ENCODE results near the gene IRF5. TPM values are rescaled to one million over a fixed set of nuclear protein-coding genes. Genes with fewer than 3 reads are reported as not detected.

Gene IRF5
- polyA plus RNA-seq, 1 donor (not counting 4 experiments of a cell fraction or from before 2014, with no cell fraction given), result 0.88 TPM

GRCh38 chr7:128888756-128889095, 49.0 kb upstream of the IRF5 start:
- H3K9me1 ChIP-seq (ENCODE audit: control insufficient read depth, extremely low read depth, insufficient read depth, low read length), result no peaks in the 10 kb centered on the region
- no peak overlapping the region for H3K9ac ChIP-seq (ENCODE audit: control insufficient read depth, extremely low read depth, insufficient read depth, low read length)
- no peaks in the 10 kb centered on the region for H3K36me3 ChIP-seq (ENCODE audit: control insufficient read depth in 2 of 2, extremely low read depth in 1 of 2, insufficient read depth in 2 of 2, low read length in 2 of 2)
- no peak for DNase-seq (ENCODE audit: low read depth, low spot score)
- H4K20me1 ChIP-seq (ENCODE audit: control insufficient read depth, extremely low read depth, insufficient read depth, low read length), result no peaks in the 10 kb centered on the region
- no peak overlapping the region for H3K27ac ChIP-seq (ENCODE audit: control insufficient read depth, insufficient read depth, low read length)
- peaks cover 2% of the 10 kb centered on the region for H3K9me3 ChIP-seq (ENCODE audit: control insufficient read depth, low read depth, low read length)
- no peak overlapping the region for H3K4me2 ChIP-seq (ENCODE audit: control insufficient read depth, extremely low read depth, insufficient read depth, low read depth, low read length)
- dilution Hi-C loops (cut with MboI; ENCODE audit: extremely low pct_ligation_motif_present, low sequenced_read_pairs), result no loop called here
- peaks cover 25% of the 10 kb centered on the region for H3K4me1 ChIP-seq (ENCODE audit: control insufficient read depth, extremely low read depth, insufficient read depth, low read length)
- H3K27me3 ChIP-seq (ENCODE audit: control insufficient read depth, extremely low read depth, insufficient read depth, low read length), result no peaks in the 10 kb centered on the region
- no peak for TF ChIP-seq EZH2 (IDR thresholded peaks at IDR 0.05; ENCODE audit: low read length)
- no peak for TF ChIP-seq CTCF (optimal IDR thresholded peaks at IDR 0.05 in 1 of 3, IDR thresholded peaks at IDR 0.05 in 1 of 3, conservative IDR thresholded peaks at IDR 0.05 in 1 of 3; ENCODE audit: extremely low read depth in 1 of 3, insufficient read depth in 2 of 3, low read length in 3 of 3)
- FAIRE-seq, result no peak
- H2AFZ ChIP-seq (ENCODE audit: control insufficient read depth, low read length), result no peak overlapping the region
- no peaks in the 10 kb centered on the region for H3K79me2 ChIP-seq (ENCODE audit: control insufficient read depth, insufficient read depth, low read length)
- no peak overlapping the region for H3K4me3 ChIP-seq (ENCODE audit: control insufficient read depth in 2 of 3, extremely low read depth in 1 of 3, insufficient read depth in 2 of 3, low read depth in 1 of 3, low read length in 3 of 3)

DNA sequence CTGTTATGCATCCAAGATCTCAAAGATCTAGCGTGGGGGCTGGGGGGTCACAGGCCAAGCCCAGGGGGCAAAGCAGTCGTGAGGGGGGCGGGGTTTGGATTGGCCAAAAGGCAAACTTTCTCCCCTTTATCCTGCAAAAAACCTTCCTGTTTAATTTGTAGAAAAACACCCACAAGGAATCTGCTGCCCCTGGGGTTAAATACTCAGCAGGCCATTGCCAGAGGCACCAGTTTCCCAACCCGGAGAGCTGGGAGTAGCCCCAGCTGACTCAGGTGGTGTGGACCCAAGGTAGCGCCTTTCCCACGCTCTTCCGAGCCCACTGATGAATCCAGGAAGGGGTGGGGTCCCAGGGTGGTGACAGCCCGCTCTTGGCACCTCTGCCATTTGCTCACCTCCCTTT, 48.6 kb upstream of the IRF5 start:
- TF ChIP-seq CTCF (optimal IDR thresholded peaks at IDR 0.05 in 1 of 3, IDR thresholded peaks at IDR 0.05 in 1 of 3, conservative IDR thresholded peaks at IDR 0.05 in 1 of 3; ENCODE audit: extremely low read depth in 1 of 3, insufficient read depth in 2 of 3, low read length in 3 of 3), result no peak
- TF ChIP-seq EZH2 (IDR thresholded peaks at IDR 0.05; ENCODE audit: low read length), result no peak
- Histone ChIP-seq H2AFZ (ENCODE audit: control insufficient read depth, low read length) (no peak overlapping the region), H3K9me3 (ENCODE audit: control insufficient read depth, low read depth, low read length) (peaks cover 2% of the 10 kb centered on the region), H3K4me2 (ENCODE audit: control insufficient read depth, extremely low read depth, insufficient read depth, low read depth, low read length) (no peak overlapping the region), H3K9ac (ENCODE audit: control insufficient read depth, extremely low read depth, insufficient read depth, low read length) (no peak overlapping the region), H3K36me3 (ENCODE audit: control insufficient read depth in 2 of 2, extremely low read depth in 1 of 2, insufficient read depth in 2 of 2, low read length in 2 of 2) (no peaks in the 10 kb centered on the region), H3K27ac (ENCODE audit: control insufficient read depth, insufficient read depth, low read length) (no peak overlapping the region), H3K27me3 (ENCODE audit: control insufficient read depth, extremely low read depth, insufficient read depth, low read length) (no peaks in the 10 kb centered on the region), H3K4me1 (ENCODE audit: control insufficient read depth, extremely low read depth, insufficient read depth, low read length) (peaks cover 25% of the 10 kb centered on the region), H4K20me1 (ENCODE audit: control insufficient read depth, extremely low read depth, insufficient read depth, low read length) (no peaks in the 10 kb centered on the region), H3K79me2 (ENCODE audit: control insufficient read depth, insufficient read depth, low read length) (no peaks in the 10 kb centered on the region), H3K9me1 (ENCODE audit: control insufficient read depth, extremely low read depth, insufficient read depth, low read length) (no peaks in the 10 kb centered on the region), H3K4me3 (ENCODE audit: control insufficient read depth in 2 of 3, extremely low read depth in 1 of 3, insufficient read depth in 2 of 3, low read depth in 1 of 3, low read length in 3 of 3) (no peak overlapping the region)
- DNase-seq (ENCODE audit: low read depth, low spot score) (no peak), FAIRE-seq (no peak)
- dilution Hi-C loops (cut with MboI; ENCODE audit: extremely low pct_ligation_motif_present, low sequenced_read_pairs), result no loop called here
